Pancreas (tissue), 10 donors: ENCODE measurements around the gene LSM12. TPM values are rescaled to one million over a fixed set of nuclear protein-coding genes. Genes with fewer than 3 reads are reported as not detected.

Source experiments
- ATAC-seq, 4 donors: fragments of 200-7000 bp; cut with Tn5 transposase; one replicate each; pipeline versions ENCODE4 v1.8.0 to v1.9.1; 2020; ENCODE audit warnings: mild to moderate bottlenecking in 4 of 4, moderate library complexity in 4 of 4
- DNase-seq, 6 donors: peaks; one replicate each; pipeline ENCODE4 v3.0.0-alpha.2; 2020
- FAIRE-seq: peaks from 2 replicates; lab custom pipeline; 2012; peaks lifted over from hg19 to GRCh38; lab: Jason Lieb, UNC
- H3K27ac ChIP-seq, 4 donors: fragments of 200-600 bp; sonication (generic); 1 replicate in 3 of 4; 2 replicates in 1 of 4; pipeline versions ENCODE4 v1.5.0 to v1.8.0; 2020
- H3K27me3 ChIP-seq, 4 donors: fragments of 200-600 bp; one replicate each; pipeline ENCODE4 v1.8.0; 2021
- H3K36me3 ChIP-seq, 3 donors: fragments of 200-600 bp; sonication (generic) in 1 of 3; one replicate each; pipeline versions ENCODE4 v1.5.0 to v1.8.0; 2020 to 2021
- H3K4me1 ChIP-seq, 3 donors: fragments of 200-600 bp; one replicate each; pipeline ENCODE4 v1.8.0; 2021
- H3K4me3 ChIP-seq, 4 donors: fragments of 200-600 bp; sonication (generic) in 2 of 4; one replicate each; pipeline versions ENCODE4 v1.5.0 to v1.8.0; 2020 to 2021
- H3K9me3 ChIP-seq, 4 donors: fragments of 200-600 bp; one replicate each; pipeline ENCODE4 v1.8.0; 2021
- WGBS, 2 donors: extraction: QIAGEN DNeasy Blood & Tissue Kit; methylation state at CpG; one replicate each; pipeline ENCODE4 v1.1.7; 2013; 5-methylcytosine and 5-hydroxymethylcytosine counted together
- intact Hi-C, 3 donors: fragments of 100-400 bp; cut with DNase I; formaldehyde crosslinking; loops; one replicate each; pipeline versions ENCODE4 v1.11.1 to v1.14.2; 2022
- polyA plus RNA-seq, 2 donors: library from polyadenylated mRNA; stranded (reverse); fragments of 200-250 nt; gene quantifications; one replicate each; pipeline ENCODE4 v1.2.3, GENCODE V29; 2013
- total RNA-seq, 6 donors: library from RNA; stranded (reverse); fragmentation: NEBNext Ultra II Directional in 4 of 6; extraction: Animal tissue kit (Norgen Biotek cat#: 25700) in 4 of 6; gene quantifications; one replicate each; pipeline versions ENCODE4 v1.2.1 to v1.2.4, GENCODE V29; 2021 to 2023
- TF ChIP-seq, protein P1 (sequence below), 4 donors: fragments of 200-600 bp; sonication (generic) in 3 of 4; IDR thresholded peaks; one replicate each; pipeline versions ENCODE4 v1.5.0 to v1.8.0; 2021; ENCODE audit warnings: antibody characterized with exemption in 4 of 4
- donor health status: healthy with polysubstance abuse.
- donor health status: DM: no; HTN: no; CAD: no; lungs with moderate emphysema.
- donor health status: DM: no; HTN: no; CAD: no.
- donor health status: control.
- donor health status: control.
- donor health status: Bipolar disorder and iron deficiency.
- donor health status: DM: yes; HTN: yes; CAD: no.
- donor health status: DM: no; HTN: no; CAD: no.
- donor health status: DM: no; HTN: no; CAD: no.
- donor health status: DM: yes; HTN: yes; CAD: no.

Gene LSM12
- total and polyA plus RNA-seq, 8 donors = 14.5 to 29.6 (median 23.6) TPM

DNA sequence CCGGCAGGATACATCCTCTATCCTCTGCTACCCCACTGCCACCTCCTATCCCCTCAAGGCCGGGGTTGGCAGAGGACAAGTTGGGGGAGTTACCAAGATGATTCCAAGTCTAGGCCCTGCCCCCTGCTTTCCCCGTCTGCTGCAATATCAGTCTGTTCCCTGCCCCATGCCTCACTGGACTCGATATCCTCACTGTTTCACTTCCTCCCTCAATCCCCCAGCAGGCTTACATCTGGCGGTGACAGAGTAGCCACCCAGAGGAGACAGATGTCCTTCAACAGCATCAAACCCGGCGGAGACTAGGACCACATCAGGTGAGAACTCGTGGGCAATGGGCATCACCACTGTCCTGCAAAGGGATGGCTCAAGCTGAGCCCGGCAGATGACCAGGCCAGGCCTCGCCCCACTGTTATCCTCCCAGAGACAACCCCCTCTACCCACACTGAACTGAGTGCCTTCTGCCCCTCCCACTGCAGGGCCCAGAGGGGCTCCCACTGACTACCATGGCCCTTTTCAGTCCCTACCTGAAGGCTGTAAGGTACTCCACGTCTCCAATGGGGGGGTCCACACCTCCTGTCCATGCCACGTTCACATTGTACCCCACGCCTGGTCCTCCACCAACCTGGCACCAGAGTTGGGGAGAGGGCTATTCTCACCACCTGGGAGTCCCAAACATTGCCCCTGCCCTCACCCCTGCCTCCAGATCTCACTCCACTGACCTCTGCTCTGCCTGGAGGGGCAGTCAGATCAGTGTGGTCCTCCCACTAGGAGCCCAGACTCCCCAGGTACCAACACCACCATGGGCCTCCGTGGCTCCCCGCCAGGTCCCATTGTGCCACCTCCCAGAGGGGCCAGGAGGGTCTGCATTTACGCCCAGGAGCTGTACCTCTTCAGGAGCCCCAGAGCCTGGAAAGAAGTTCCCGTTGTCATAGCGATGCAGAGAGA is 13.7 kb upstream of the LSM12 start:
- intact Hi-C loops = no loop called here
- WGBS, 2 donors = 85 to 88% methylated on average over 18 of the region's 18 CpGs
- DNase-seq (peak in 1 of 6 donors; percentile 69), ATAC-seq (no peak), FAIRE-seq (no peak)
- TF ChIP-seq, protein P1, sequence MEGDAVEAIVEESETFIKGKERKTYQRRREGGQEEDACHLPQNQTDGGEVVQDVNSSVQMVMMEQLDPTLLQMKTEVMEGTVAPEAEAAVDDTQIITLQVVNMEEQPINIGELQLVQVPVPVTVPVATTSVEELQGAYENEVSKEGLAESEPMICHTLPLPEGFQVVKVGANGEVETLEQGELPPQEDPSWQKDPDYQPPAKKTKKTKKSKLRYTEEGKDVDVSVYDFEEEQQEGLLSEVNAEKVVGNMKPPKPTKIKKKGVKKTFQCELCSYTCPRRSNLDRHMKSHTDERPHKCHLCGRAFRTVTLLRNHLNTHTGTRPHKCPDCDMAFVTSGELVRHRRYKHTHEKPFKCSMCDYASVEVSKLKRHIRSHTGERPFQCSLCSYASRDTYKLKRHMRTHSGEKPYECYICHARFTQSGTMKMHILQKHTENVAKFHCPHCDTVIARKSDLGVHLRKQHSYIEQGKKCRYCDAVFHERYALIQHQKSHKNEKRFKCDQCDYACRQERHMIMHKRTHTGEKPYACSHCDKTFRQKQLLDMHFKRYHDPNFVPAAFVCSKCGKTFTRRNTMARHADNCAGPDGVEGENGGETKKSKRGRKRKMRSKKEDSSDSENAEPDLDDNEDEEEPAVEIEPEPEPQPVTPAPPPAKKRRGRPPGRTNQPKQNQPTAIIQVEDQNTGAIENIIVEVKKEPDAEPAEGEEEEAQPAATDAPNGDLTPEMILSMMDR (IDR thresholded peaks at IDR 0.05) = no peak
- H3K4me3 ChIP-seq = no peak overlapping the region
- no peaks in the 10 kb centered on the region for H3K4me1 ChIP-seq
- no peaks in the 10 kb centered on the region for H3K9me3 ChIP-seq
- H3K27ac ChIP-seq = no peak overlapping the region
- H3K36me3 ChIP-seq = peaks cover 0 to 51% (median 5%) of the 10 kb centered on the region in 3 donors
- H3K27me3 ChIP-seq = no peaks in the 10 kb centered on the region

DNA sequence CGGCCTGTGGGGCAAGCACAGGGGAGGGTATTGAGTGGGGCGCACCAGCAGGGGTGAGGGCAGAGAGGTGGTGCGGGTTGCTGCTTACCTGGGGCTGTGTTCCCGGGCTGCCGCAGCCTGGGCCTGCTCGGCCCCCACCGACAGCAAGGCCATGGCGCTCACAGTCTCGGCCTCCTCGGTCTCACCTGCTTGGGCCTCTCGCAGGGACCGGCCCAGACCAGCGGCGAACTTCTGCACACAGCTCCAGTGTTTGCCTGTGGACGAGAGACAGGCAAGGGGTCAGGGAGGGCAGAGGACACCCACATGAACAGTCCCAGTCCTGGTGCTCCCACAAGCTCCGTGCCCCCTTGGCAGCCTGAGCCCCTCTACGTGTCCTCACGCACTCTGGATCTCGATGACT is 11.9 kb upstream of the LSM12 start:
- peaks cover 0 to 49% (median 5%) of the 10 kb centered on the region in 3 donors for H3K36me3 ChIP-seq
- WGBS, 2 donors = 91 to 92% methylated on average over 18 to 19 of the region's 19 CpGs
- H3K9me3 ChIP-seq = no peaks in the 10 kb centered on the region
- intact Hi-C loops = no loop called here
- TF ChIP-seq, protein P1 (IDR thresholded peaks at IDR 0.05) = no peak
- H3K27ac ChIP-seq = no peak overlapping the region
- ATAC-seq (no peak), DNase-seq (peak in 1 of 6 donors; percentile 68), FAIRE-seq (no peak)
- H3K4me1 ChIP-seq = no peaks in the 10 kb centered on the region
- no peak overlapping the region for H3K4me3 ChIP-seq
- no peaks in the 10 kb centered on the region for H3K27me3 ChIP-seq

DNA sequence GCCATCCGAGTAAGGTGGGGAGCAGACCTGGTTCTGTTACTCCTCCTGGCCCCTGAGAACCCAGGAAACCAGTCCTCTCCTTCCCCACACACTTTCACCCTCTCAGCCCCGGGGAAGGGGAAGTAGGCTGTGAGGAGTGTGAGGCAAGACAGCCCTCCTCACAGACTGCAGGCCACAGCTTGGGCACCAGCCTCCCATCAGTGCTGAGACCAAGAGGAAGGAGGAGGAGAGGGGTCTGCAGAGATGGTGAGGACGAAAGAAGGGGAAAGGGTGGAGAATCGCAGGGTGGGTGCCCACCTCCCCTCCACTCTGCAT is 11.1 kb upstream of the LSM12 start:
- DNase-seq = peak in 1 of 6 donors; percentile 19
- Histone ChIP-seq H3K27ac (no peak overlapping the region), H3K4me1 (no peaks in the 10 kb centered on the region), H3K4me3 (no peak overlapping the region), H3K36me3 (peaks cover 0 to 42% (median 5%) of the 10 kb centered on the region in 3 donors), H3K9me3 (no peaks in the 10 kb centered on the region), H3K27me3 (no peaks in the 10 kb centered on the region)
- ATAC-seq = peak in 3 of 4 donors; percentile 6 to 47 (median 9)
- FAIRE-seq = no peak
- intact Hi-C loops = no loop called here
- WGBS, 2 donors = 73 to 81% methylated on average over 4 of the region's 4 CpGs
- TF ChIP-seq, protein P1 (IDR thresholded peaks at IDR 0.05) = no peak

DNA sequence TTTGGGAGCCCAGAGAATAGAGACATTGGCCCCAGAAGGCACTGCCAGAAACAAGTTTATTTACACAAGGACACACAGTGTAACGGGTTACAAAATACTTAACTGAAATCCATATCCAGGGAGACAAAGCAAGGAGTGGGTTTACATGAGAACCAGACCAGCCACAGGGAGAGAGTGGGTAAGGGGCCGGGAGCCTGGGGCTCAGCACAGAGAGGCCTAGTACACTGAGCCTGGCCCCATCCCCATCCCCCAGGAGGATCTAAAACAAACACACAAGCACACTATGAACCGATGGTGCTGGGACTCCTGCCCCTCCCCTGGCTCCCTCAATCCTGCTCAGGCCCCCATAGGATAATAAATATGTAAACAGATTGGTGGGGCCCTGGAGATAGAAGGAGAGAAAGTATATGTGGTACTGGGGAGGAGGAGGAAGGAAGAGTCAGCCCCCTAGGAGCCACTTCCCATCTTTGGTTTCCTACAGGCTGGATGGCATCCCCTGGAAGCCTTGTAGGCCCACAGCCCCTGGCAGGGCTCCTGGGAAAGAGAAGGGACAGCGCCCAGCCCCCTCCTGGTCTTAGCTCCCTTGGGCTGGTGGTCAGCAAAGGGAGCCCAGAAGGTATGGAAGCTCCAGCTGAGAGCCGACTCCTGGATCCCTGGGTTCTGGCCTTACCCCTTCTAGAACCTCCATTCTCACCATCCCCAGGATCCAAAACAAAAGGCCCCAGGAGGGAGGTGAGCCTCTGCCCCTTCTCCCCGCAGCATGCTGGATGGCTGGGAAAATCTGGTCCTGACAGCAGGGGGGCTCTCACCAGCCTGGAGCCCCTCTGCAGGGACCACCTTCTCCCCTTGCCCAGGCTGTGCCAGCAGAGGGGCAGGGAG is 10.5 kb upstream of the LSM12 start:
- DNase-seq = peak in 1 of 6 donors; percentile 27
- Histone ChIP-seq H3K36me3 (peaks cover 0 to 36% (median 5%) of the 10 kb centered on the region in 3 donors), H3K4me1 (peaks cover 0 to under 1% (median under 1%) of the 10 kb centered on the region in 3 donors), H3K27me3 (no peaks in the 10 kb centered on the region), H3K27ac (no peak overlapping the region), H3K4me3 (no peak overlapping the region), H3K9me3 (no peaks in the 10 kb centered on the region)
- WGBS, 2 donors = 68 to 71% methylated on average over 6 of the region's 6 CpGs
- TF ChIP-seq, protein P1 (IDR thresholded peaks at IDR 0.05) = no peak
- FAIRE-seq = no peak
- peak in 1 of 4 donors; percentile 5 for ATAC-seq
- intact Hi-C loops = no loop called here
